H1 (cell line): ENCODE data around the gene KMT5B. TPM values are rescaled to one million over a fixed set of nuclear protein-coding genes. Genes with fewer than 3 reads are reported as not detected.

Source experiments
- CBX8 ChIP-seq: fragments of 300-800, 300-1000 bp; sonication (generic); IDR thresholded peaks from 2 replicates; pipeline ENCODE4 v1.7.1; 2016; ENCODE audit warnings: low read depth, low read length, borderline replicate concordance
- polyA plus RNA-seq, 7 experiments: library from polyadenylated mRNA; depleted of rRNA in 3 of 7; stranded (reverse) in 5 of 7; unstranded in 2 of 7; fragments of >200 nt in 5 of 7; fragments of 200-250 nt in 2 of 7; gene quantifications; 1 replicate in 5 of 7; 2 replicates in 1 of 7; 4 replicates in 1 of 7; pipeline versions ENCODE4 v1.2.1 to v1.2.3, GENCODE V29; 2011 to 2013; ENCODE audit warnings: missing spikeins in 2 of 7, mixed read lengths in 2 of 7
- total RNA-seq: library from RNA; stranded (reverse); fragmentation: NEBNext Ultra II Directional; extraction: Animal tissue kit (Norgen Biotek cat#: 25700); gene quantifications from 2 replicates; pipeline ENCODE4 v1.2.1, GENCODE V29; 2021

Gene KMT5B
- total and polyA plus RNA-seq, 2 of the 8 experiments (the other 6 are each of a cell fraction or from before 2014, with no cell fraction given) = 11.0 to 40.8 TPM

DNA sequence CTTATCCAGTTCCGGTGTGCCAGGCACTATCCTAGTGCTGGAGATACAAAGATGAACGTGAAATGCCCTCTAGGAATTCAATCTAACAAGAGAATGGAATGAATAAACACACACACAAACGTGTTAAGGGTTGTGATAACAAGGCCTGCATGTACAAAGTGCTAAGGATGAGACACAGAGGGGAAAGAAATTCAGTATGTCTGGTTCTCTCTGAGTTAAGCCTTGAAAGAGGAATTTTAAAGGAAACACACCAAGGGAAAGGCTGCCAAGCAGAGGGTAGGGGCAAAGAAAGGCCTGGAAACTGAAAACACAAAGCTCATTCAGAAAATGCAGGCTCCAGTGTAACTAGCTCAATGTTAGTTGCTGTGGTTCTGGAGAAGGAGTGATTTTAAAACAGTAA lies 96.1 kb downstream of the KMT5B start (continued):
- TF ChIP-seq CBX8 = no peak
